Calu3 (cell line): ENCODE data around the gene DPF3. TPM values are rescaled to one million over a fixed set of nuclear protein-coding genes. Genes with fewer than 3 reads are reported as not detected.

Experiments
- BruUV-seq: library from RNA; stranded (reverse); fragments of 400-500 nt; replicated peaks from 2 replicates; lab custom pipeline; 2021; lab: Mats Ljungman, UMichigan
- CTCF ChIA-PET: fragments of 300-600 bp; sonication (Branson Sonifier 250); formaldehyde crosslinking; loops from one replicate; lab custom pipeline; 2022; ENCODE audit warnings: antibody characterized with exemption; lab: Charles Lee
- DNase-seq: peaks from one replicate; pipeline ENCODE4 v3.0.0; 2022
- H3K27ac Mint-ChIP-seq: one replicate; pipeline ENCODE4 v1.8.0; 2022; ENCODE audit warnings: mixed read lengths; ENCODE audit not compliant: unreplicated experiment
- H3K27me3 Mint-ChIP-seq: one replicate; pipeline ENCODE4 v1.8.0; 2022; ENCODE audit warnings: mixed read lengths; ENCODE audit not compliant: unreplicated experiment
- H3K36me3 Mint-ChIP-seq: one replicate; pipeline ENCODE4 v1.8.0; 2022; ENCODE audit warnings: mild to moderate bottlenecking, moderate library complexity, mixed read lengths; ENCODE audit not compliant: insufficient read depth, unreplicated experiment
- H3K4me1 Mint-ChIP-seq: one replicate; pipeline ENCODE4 v1.8.0; 2022; ENCODE audit warnings: mild to moderate bottlenecking, low read depth, mixed read lengths; ENCODE audit not compliant: unreplicated experiment
- H3K4me3 Mint-ChIP-seq: one replicate; pipeline ENCODE4 v1.8.0; 2022; ENCODE audit warnings: mild to moderate bottlenecking, low read depth, moderate library complexity, mixed read lengths; ENCODE audit not compliant: unreplicated experiment
- H3K9me3 Mint-ChIP-seq: one replicate; pipeline ENCODE4 v1.8.0; 2022; ENCODE audit warnings: low read depth, mixed read lengths; ENCODE audit not compliant: unreplicated experiment
- intact Hi-C: fragments of 100-400 bp; cut with micrococcal nuclease; formaldehyde crosslinking; loops from one replicate; pipeline ENCODE4 v1.10.0; 2022; ENCODE audit not compliant: unreplicated experiment
- total RNA-seq: library from RNA; stranded (reverse); gene quantifications from 2 replicates; pipeline ENCODE4 v1.2.3, GENCODE V29; 2022
- TF ChIP-seq, protein P1 (sequence below): fragments of 200-600 bp; IDR thresholded peaks from one replicate; pipeline ENCODE4 v1.8.0; 2022; ENCODE audit warnings: antibody characterized with exemption; ENCODE audit not compliant: unreplicated experiment

DPF3 gene
- total RNA-seq, 1 experiment from 2014 or later: 9.6 TPM

DNA sequence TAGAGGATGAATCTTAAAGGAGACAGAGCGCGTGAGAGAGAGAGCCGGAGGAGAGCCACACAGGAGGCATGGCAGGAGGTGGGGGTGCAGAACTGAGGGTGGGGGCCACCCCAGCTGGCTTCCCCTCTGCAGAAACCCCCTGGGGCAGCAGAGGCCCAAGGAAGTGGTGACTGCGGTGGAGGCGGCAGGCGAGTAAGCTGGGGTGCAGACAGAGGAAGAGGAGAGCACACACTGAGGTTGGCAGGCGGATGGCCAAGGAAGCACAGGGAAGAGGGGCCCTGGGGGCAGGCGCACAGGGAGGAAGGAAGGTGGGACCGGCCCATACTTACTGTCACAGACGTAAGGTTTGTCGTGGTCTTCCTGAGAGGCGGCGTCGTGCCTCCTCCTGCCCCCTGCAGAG is 179.8 kb downstream of the DPF3 start:
- no peaks in the 10 kb centered on the region for H3K36me3 Mint-ChIP-seq
- no peak overlapping the region for H3K27ac Mint-ChIP-seq
- no TSS peak for BruUV-seq
- H3K27me3 Mint-ChIP-seq: no peaks in the 10 kb centered on the region
- peaks cover 18% of the 10 kb centered on the region for H3K4me1 Mint-ChIP-seq
- CTCF ChIA-PET: interaction anchor here (0.6 to 1.0 kb wide), 2 partner anchors 12 to 1327 kb away, joined by 3 to 6 read pairs; no protein-coding TSS in a partner anchor
- DNase-seq: no peak
- no peaks in the 10 kb centered on the region for H3K9me3 Mint-ChIP-seq
- H3K4me3 Mint-ChIP-seq: no peak overlapping the region
- TF ChIP-seq, protein P1, sequence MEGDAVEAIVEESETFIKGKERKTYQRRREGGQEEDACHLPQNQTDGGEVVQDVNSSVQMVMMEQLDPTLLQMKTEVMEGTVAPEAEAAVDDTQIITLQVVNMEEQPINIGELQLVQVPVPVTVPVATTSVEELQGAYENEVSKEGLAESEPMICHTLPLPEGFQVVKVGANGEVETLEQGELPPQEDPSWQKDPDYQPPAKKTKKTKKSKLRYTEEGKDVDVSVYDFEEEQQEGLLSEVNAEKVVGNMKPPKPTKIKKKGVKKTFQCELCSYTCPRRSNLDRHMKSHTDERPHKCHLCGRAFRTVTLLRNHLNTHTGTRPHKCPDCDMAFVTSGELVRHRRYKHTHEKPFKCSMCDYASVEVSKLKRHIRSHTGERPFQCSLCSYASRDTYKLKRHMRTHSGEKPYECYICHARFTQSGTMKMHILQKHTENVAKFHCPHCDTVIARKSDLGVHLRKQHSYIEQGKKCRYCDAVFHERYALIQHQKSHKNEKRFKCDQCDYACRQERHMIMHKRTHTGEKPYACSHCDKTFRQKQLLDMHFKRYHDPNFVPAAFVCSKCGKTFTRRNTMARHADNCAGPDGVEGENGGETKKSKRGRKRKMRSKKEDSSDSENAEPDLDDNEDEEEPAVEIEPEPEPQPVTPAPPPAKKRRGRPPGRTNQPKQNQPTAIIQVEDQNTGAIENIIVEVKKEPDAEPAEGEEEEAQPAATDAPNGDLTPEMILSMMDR: no peak
- intact Hi-C loops: no loop called here

DNA sequence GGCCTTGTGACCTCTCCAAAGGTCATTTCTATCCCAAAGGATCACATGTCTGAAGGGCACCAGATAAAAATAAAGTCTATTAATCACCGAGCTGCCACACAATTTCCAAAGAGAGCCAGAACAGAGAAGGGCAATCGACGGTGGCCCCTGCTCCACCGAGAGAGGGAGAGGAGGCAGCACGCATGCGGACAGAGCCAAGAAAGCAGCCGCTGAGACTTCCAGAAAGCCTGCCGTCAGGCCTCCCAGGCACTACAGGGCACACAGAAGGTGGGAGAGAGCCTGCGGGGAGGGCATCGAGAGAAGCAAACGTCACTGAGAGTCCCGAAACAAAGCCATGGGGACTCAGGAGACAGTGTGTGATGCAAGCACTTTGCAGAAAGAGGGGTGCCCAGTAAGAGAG is 182.0 kb downstream of the DPF3 start:
- no peak for DNase-seq
- Mint-ChIP-seq H3K4me1 (peaks cover 25% of the 10 kb centered on the region), H3K27ac (no peak overlapping the region), H3K36me3 (no peaks in the 10 kb centered on the region), H3K4me3 (no peak overlapping the region), H3K27me3 (no peaks in the 10 kb centered on the region), H3K9me3 (no peaks in the 10 kb centered on the region)
- TF ChIP-seq, protein P1: no peak
- intact Hi-C loops: no loop called here
- no TSS peak for BruUV-seq
- CTCF ChIA-PET: no interaction called here

DNA sequence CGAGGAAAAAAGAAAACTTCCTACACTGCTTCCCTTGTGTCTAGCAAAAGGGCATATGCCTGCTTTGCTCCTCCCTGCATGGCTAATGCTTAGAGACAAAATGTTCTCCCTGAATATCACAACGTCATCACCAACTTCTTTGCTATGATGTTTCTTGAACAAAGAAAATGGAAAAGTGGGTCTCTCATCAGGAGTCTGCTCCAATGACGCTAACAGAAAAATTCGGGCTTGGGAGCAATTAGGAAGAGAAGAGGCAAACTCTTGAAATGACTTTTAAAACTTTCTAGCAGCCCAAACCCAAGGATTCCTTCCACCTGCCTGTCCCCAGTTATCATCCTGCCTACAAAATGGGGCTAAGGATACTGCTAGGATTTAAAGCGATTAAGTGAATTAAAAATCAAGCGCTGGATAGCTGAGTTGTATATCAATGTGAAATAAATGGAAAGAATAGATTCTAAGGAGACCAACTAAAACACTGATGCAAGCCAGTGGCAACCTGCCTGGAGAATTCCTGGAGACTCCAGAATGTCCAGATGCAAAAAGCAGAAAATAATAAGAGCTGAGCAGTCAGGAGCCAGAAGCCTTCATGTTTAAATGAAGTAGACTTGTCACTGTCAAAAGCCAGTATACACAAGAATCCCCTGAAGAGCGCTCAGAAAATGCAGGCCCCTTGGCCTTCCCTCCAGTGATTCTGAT is 183.8 kb downstream of the DPF3 start:
- CTCF ChIA-PET: no interaction called here
- H3K27ac Mint-ChIP-seq: no peak overlapping the region
- intact Hi-C loops: loop anchor here (1.0 kb wide), 1 partner anchor 46 kb away; no protein-coding TSS in a partner anchor
- no TSS peak for BruUV-seq
- TF ChIP-seq, protein P1: no peak
- no peak for DNase-seq
- no peaks in the 10 kb centered on the region for H3K9me3 Mint-ChIP-seq
- no peak overlapping the region for H3K4me3 Mint-ChIP-seq
- H3K36me3 Mint-ChIP-seq: no peaks in the 10 kb centered on the region
- peaks cover 15% of the 10 kb centered on the region for H3K4me1 Mint-ChIP-seq
- no peaks in the 10 kb centered on the region for H3K27me3 Mint-ChIP-seq

DNA sequence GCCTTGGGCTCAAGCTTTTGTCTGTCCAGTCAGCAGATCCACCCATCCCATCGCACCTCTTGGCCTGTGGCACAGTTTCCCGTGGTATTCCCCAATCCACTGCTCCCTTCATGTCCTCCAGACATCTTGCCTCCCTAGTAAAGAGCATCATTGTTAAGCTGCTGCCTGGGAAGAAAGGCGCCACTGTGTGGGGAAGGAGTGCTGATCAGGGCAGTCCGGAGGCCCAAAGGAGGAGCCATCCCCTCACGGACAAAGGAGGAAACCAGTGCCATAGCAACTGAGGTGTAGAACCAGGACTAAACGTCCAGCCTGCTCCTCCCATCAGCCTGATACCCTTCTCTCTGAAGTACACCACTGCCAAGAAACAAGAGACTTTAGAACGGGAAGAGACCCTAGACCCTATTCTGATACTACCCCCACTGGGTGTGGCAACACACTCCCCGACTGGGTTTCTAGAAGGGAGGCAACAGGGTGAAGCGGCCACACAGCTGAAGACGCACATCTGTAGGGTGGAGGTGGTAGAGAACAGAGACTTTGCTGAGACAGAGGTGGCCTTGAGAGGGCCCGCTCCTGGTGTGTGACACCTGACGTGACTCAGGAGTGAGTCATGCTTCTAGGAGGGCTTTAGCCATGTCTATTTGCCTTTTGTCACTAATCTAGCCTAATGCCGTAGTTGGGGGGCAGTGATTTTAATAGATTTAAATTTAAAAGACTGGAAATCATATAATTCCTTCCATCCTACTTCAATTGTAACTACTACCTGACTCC is 185.0 kb downstream of the DPF3 start:
- peaks cover 15% of the 10 kb centered on the region for H3K4me1 Mint-ChIP-seq
- H3K9me3 Mint-ChIP-seq: no peaks in the 10 kb centered on the region
- no TSS peak for BruUV-seq
- peak; percentile 64 for DNase-seq
- H3K27me3 Mint-ChIP-seq: no peaks in the 10 kb centered on the region
- TF ChIP-seq, protein P1: no peak
- H3K4me3 Mint-ChIP-seq: no peak overlapping the region
- H3K27ac Mint-ChIP-seq: no peak overlapping the region
- no peaks in the 10 kb centered on the region for H3K36me3 Mint-ChIP-seq
- CTCF ChIA-PET: no interaction called here
- intact Hi-C loops: loop anchor here (1.0 kb wide), 1 partner anchor 45 kb away; no protein-coding TSS in a partner anchor
